ENCODE measurements around the gene LCLAT1.
"Not testable (repeated sequence)": the region's sequence is repeated elsewhere in the genome, so short reads cannot be mapped to it uniquely, and the experiment has no call there.

Gene LCLAT1

GRCh38 chr2:30509716-30510115, 62.7 kb downstream of the LCLAT1 start:
- ChIA-PET POLR2A (ENCODE audit: low non-redundant PET) (no interaction called here), CTCF (no interaction called here)
- DNase-seq (ENCODE audit: low spot score): no peak
- no peak overlapping the region for H3K27ac ChIP-seq
- TF ChIP-seq, protein P1, sequence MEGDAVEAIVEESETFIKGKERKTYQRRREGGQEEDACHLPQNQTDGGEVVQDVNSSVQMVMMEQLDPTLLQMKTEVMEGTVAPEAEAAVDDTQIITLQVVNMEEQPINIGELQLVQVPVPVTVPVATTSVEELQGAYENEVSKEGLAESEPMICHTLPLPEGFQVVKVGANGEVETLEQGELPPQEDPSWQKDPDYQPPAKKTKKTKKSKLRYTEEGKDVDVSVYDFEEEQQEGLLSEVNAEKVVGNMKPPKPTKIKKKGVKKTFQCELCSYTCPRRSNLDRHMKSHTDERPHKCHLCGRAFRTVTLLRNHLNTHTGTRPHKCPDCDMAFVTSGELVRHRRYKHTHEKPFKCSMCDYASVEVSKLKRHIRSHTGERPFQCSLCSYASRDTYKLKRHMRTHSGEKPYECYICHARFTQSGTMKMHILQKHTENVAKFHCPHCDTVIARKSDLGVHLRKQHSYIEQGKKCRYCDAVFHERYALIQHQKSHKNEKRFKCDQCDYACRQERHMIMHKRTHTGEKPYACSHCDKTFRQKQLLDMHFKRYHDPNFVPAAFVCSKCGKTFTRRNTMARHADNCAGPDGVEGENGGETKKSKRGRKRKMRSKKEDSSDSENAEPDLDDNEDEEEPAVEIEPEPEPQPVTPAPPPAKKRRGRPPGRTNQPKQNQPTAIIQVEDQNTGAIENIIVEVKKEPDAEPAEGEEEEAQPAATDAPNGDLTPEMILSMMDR (conservative IDR thresholded peaks at IDR 0.05; ENCODE audit: low read depth): no peak

DNA sequence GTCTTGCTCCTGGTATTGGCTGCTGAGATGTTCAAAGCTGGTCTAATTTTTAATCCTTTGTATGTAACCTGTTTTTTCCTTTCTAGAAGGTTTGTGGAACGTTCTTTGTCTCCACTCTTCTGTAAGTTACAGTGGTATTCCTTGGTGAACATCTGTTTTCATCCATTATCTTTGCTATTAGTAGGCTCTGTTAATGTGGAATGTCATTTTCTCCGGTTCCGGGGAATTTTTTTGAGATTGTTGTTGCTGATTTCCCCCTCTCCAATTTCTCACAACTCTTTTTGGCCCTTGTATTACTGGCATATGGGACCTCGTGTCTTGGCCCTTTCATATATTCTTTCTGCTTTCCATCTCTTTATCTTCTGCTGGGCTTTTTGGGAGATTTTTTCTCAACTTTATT, 63.4 kb downstream of the LCLAT1 start:
- ChIA-PET CTCF (interaction anchor here (0.7 kb wide), 1 partner anchor 234 kb away, joined by 5 read pairs; no protein-coding TSS in a partner anchor), POLR2A (ENCODE audit: low non-redundant PET) (interaction anchor here (0.6 kb wide), 1 partner anchor 27 kb away, joined by 3 read pairs; no protein-coding TSS in a partner anchor)
- no peak overlapping the region for H3K27ac ChIP-seq
- TF ChIP-seq, protein P1 (conservative IDR thresholded peaks at IDR 0.05; ENCODE audit: low read depth): no peak
- DNase-seq (ENCODE audit: low spot score): no peak

DNA sequence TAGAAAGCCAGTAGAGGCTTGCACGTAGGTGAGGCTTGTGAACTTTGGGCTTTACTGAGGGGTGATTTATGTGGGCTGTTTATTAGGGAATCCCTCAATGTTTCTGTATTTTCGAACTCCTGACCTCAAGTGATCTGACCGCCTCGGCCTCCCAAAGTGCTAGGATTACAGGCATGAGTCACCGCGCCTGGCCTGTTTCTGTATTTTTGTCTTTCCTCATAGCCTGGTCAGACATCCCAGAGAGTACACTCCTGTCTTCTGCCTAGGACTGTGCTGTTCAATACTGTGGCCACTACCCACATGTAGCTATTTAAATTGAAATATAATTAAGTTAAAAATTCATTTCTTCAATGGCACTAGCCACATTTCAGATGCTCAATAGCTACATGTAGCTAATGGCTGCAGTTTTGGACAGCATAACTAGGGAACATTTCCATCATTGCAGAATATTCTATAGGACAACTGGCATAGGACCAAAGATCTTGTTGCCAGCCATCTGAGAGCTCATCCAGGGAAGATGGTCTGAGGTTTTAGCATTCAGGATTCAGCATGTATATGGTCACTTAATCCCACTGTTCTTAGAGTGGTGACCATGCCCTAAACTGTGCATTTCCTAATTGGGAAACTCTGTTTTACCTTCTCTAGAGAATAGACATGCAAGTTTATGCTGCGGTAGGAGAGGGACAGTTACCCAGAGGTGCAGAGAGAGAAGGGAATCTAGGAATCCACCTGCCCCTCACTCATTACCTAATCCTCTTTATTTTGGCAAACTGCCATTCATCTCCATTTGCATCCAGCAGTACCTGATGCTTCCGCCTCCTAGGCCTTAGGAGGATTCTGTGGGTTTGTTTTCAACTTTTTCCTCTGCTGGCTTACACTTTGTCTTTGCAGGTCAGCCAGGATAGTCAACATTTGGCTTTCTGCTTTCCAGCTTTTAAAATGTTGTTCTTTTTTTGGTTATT, 64.4 kb downstream of the LCLAT1 start:
- POLR2A ChIA-PET (ENCODE audit: low non-redundant PET): no interaction called here
- CTCF ChIA-PET: interaction anchor here (0.7 kb wide), 2 partner anchors 22 to 235 kb away, joined by 3 to 5 read pairs; no protein-coding TSS in a partner anchor
- DNase-seq (ENCODE audit: low spot score): peak; percentile 26
- TF ChIP-seq, protein P1 (conservative IDR thresholded peaks at IDR 0.05; ENCODE audit: low read depth): no peak
- no peak overlapping the region for H3K27ac ChIP-seq

GRCh38 chr2:30512243-30512886, 65.3 kb downstream of the LCLAT1 start:
- TF ChIP-seq, protein P1 (conservative IDR thresholded peaks at IDR 0.05; ENCODE audit: low read depth): no peak
- DNase-seq (ENCODE audit: low spot score): no peak
- ChIA-PET POLR2A (ENCODE audit: low non-redundant PET) (no interaction called here), CTCF (interaction anchor here (0.7 kb wide), 1 partner anchor 23 kb away, joined by 3 read pairs; no protein-coding TSS in a partner anchor)
- H3K27ac ChIP-seq: no peak overlapping the region

GRCh38 chr2:30513649-30514048, 66.6 kb downstream of the LCLAT1 start:
- H3K27ac ChIP-seq; POLR2A ChIA-PET (ENCODE audit: low non-redundant PET); DNase-seq (ENCODE audit: low spot score); CTCF ChIA-PET: not testable (repeated sequence)

GRCh38 chr2:30514134-30514847, 67.2 kb downstream of the LCLAT1 start:
- ChIA-PET POLR2A (ENCODE audit: low non-redundant PET) (no interaction called here), CTCF (no interaction called here)
- no peak for DNase-seq (ENCODE audit: low spot score)
- H3K27ac ChIP-seq: no peak overlapping the region
- TF ChIP-seq, protein P1 (conservative IDR thresholded peaks at IDR 0.05; ENCODE audit: low read depth): no peak
